GM19397 (cell line): ENCODE data around the gene SENP2.
"Not testable (repeated sequence)": the region's sequence is repeated elsewhere in the genome, so short reads cannot be mapped to it uniquely, and the experiment has no call there.

ENCODE experiments used
- ATAC-seq: cut with Tn5 transposase; IDR thresholded peaks from one replicate; pipeline ENCODE4 v1.9.1; 2021; ENCODE audit warnings: mild to moderate bottlenecking, moderate library complexity; ENCODE audit not compliant: unreplicated experiment

The SENP2 gene

DNA sequence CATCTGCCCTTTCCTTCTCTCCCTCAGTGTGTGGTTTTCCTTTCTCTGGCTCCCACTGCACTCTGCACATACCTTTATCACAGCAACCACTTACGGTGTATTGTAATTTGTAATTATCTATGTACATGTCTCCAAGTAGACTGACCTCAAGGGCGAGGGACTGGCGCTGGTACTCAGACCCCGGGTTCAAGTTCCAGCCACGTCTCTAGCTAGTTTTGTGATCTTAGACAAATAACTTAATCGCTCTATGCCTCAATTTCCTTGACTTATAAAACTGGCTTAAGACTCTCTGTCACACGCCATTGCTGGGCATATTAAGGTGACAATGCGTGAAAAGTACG, 607 bp upstream of the SENP2 start:
- no peak for ATAC-seq

DNA sequence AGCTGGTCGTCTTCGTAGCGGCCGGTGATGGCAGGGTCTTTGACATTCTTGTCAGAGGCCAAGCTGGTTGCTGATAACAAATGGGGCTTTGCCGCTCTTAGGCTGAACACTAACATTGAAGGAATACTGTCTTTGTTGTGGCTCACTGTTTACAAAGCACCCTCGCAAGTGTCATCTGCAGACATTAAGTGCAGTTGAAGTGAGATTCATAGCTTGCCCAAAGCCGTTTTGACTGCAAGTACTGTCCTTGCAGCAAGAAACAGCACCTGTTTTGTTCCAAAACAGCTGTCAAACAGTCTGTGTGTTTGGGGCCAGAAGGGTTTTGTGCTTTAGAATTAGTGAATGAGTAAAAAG, 568 bp downstream of the SENP2 start:
- ATAC-seq: no peak

- ATAC-seq: no peak
Observed at GRCh38 chr3:185594073-185594472, 8.0 kb downstream of the SENP2 start.

GRCh38 chr3:185595526-185595925, 9.4 kb downstream of the SENP2 start:
- ATAC-seq: no peak

GRCh38 chr3:185605566-185605965, 19.5 kb downstream of the SENP2 start:
- no peak for ATAC-seq

DNA sequence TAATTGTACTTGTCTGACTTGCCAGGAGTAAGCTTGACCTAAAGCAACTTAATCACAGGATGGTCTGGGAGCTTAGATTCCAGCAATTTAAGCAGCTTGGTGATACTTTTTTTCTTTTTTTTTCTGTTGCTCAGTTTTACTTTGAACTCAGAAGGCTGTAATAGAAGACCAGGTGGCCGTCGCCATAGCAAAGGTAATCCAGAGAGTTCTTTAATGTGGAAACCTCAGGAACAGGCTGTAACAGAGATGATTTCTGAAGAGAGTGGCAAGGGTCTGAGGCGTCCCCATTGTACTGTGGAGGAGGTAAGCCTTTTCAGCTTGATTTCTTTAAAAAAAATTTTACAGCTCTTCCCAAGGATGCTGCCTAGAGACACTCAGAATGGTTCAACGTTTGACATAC, 20.1 kb downstream of the SENP2 start:
- ATAC-seq: no peak

DNA sequence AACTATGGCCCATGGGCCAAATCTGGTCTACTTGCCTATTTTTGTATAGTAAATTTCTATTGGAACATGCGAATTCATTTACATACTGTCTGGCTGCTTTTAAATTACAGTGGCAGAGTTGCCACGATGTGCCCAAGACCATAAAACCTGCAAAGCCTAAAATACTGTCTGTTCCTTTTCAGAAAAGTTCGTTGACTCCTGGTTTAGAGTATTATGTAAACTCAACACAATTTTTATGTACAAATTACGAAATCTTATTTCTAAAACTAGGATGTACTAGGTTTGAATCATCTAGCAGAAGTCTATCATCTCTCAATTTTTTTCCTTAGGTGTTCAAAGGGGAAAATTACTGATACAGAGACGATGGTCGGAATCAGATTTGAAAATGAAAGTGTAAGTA, 26.9 kb downstream of the SENP2 start:
- no peak for ATAC-seq

DNA sequence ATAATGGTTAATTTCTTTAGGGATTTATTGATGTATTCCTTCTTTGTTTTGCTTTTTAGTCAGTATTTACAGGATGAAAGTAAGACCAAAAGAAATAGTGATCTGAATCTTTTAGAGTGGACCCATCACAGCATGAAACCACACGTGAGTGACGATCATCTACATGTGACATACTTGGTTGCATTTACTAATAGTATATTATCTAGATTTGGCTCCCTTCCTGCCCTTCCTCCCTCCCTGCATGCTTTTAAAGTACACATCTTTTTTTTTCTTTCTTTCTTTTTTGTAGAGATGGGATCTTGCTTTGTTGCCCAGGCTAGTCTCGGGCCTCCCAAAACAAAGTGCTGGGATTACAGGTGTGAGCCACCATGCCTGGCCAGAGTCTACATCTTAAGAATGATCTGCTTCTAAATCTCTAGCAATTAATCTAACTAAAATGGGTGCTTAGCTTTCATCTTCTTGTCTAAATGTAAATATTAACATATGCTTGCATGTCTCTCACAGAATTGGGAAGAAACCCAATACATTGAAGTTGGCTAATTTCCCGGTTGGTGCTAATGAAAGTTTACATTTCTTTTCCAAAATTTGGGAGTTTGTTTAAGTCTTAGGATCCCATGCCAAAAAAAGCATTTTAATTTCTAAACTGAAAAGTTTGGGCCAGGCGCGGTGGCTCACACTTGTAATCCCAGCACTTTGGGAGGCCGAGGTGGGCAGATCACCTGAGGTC, 38.0 kb downstream of the SENP2 start:
- no peak for ATAC-seq

DNA sequence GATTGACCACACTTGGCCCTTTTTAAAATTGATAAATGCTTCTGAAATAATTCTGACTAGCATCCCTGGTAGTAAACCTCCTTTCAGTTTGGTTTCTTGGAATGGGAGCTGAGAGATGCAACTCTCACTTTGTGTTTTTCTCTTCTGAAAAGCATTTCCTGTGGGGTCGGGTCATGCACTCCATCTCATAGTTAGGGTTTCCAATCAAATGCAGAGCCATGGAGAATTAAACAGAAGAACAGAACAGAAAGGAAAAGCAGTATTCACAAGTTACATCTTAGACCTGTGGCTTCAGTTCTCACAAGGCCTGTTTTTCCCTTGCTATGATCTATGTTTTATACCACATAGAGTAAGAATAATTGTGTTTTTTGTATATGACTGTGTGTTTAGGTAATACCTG, 39.7 kb downstream of the SENP2 start:
- no peak for ATAC-seq

DNA sequence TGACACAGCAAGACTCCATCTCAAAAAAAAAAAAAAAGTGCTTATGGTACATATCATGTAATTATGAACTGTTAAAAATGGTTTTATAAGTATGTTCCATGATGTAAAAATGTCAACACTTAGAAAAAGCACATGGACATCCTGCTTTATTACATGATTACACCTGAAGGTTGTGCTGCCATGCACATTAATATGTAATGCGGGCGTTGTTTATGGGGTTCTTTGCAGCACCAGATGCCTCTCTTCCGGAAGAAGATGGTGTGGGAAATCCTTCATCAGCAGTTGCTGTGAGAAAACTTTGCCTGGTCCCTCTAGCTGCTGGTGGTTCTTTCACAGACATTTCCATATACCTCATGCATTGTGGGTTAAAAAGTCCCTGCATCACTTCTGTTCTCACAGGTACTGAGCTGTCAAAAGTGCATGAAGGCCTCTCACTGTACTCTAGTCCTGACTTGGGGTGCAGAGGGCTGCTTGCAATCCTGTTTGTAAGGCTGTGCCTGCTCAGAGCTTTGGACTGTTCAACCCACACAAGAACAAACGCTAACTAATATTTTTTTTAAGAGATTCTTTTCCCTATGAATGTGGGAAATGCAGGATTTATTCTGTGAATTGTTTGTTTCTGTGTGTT, 43.6 kb downstream of the SENP2 start:
- no peak for ATAC-seq

- ATAC-seq: no peak
Observed at GRCh38 chr3:185630182-185630622, 44.1 kb downstream of the SENP2 start.

- ATAC-seq: no peak
Observed at GRCh38 chr3:185631108-185631507, 45.0 kb downstream of the SENP2 start.

GRCh38 chr3:185631508-185632206, 45.6 kb downstream of the SENP2 start:
- ATAC-seq: no peak

- ATAC-seq: no peak
Observed at GRCh38 chr3:185632996-185633395, 46.9 kb downstream of the SENP2 start.

DNA sequence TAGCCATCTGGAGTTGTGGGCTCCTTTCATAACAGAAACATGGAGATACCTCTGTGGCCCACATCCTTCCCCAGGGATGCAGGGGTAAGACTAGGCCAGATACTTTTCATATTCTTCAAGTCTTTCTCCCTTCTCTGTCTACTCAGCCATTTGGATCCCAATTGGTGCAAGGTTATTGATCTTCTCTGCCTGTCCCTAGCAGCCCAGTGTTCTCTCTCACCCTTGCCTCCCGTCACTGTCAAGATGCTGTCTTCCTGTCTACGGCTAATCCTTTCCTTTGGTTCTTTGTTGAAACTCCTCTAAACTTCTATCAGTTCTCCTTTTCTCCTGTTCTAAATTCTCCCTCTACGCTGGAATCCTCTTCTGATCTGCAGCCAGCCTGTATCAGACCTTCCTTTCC, 51.3 kb downstream of the SENP2 start:
- no peak for ATAC-seq

DNA sequence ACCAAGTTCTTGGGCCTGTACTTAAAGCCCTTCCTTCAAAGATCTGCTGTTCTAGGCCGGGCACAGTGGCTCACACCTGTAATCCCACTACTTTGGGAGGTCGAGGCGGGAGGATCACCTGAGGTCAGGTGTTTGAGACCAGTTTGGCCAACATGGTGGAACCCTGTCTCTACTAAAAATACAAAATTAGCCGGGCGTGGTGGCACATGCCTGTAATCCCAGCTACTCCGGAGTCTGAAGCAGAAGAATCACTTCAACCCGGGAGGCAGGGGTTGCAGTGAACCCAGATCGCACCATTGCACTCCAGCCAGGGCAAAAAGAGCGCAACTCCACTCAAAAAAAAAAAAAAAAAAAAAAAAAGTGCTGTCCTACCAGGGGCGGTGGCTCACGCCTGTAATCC, 52.6 kb downstream of the SENP2 start:
- not testable (repeated sequence) for ATAC-seq

- ATAC-seq: no peak
Observed at GRCh38 chr3:185639632-185640206, 53.6 kb downstream of the SENP2 start.

- no peak for ATAC-seq
Observed at GRCh38 chr3:185640308-185640707, 54.2 kb downstream of the SENP2 start.

- not testable (repeated sequence) for ATAC-seq
Observed at GRCh38 chr3:185645191-185645590, 59.1 kb downstream of the SENP2 start.

- ATAC-seq: no peak
Observed at GRCh38 chr3:185645596-185646381, 59.7 kb downstream of the SENP2 start.
